RWPE2 (cell line): ENCODE data around the gene MIB2.

Experiments used
- ATAC-seq: fragments of 200-7000 bp; cut with Tn5 transposase; 3 replicates; pipeline ENCODE4 v1.9.1; 2021; ENCODE audit warnings: low read depth
- DNase-seq: peaks from one replicate; pipeline ENCODE4 v3.0.0-alpha.2; 2020; ENCODE audit warnings: low spot score
- H3K27ac ChIP-seq: fragments of 450-650 bp; 2 replicates; pipeline ENCODE4 v1.5.1; 2017; ENCODE audit warnings: mild to moderate bottlenecking; ENCODE audit not compliant: poor library complexity, severe bottlenecking
- H3K27me3 ChIP-seq: fragments of 250-450 bp; sonication (Bioruptor Pico); 2 replicates; pipeline ENCODE4 v1.5.1; 2021; ENCODE audit warnings: mild to moderate bottlenecking, moderate library complexity; ENCODE audit not compliant: insufficient read depth, poor library complexity, severe bottlenecking
- H3K36me3 ChIP-seq: fragments of 250-450 bp; sonication (Bioruptor Pico); 2 replicates; pipeline ENCODE4 v1.5.1; 2020; ENCODE audit warnings: low read depth, mild to moderate bottlenecking, moderate library complexity
- H3K4me1 ChIP-seq: fragments of 250-450 bp; sonication (Bioruptor Pico); 2 replicates; pipeline ENCODE4 v1.5.1; 2021; ENCODE audit warnings: mild to moderate bottlenecking, moderate library complexity; ENCODE audit not compliant: insufficient read depth, poor library complexity, severe bottlenecking
- H3K4me3 ChIP-seq: fragments of 250-450 bp; sonication (Bioruptor Pico); 2 replicates; pipeline ENCODE4 v1.5.1; 2021; ENCODE audit warnings: mild to moderate bottlenecking, moderate library complexity; ENCODE audit not compliant: severe bottlenecking
- H3K9me3 ChIP-seq: fragments of 250-450 bp; sonication (Bioruptor Pico); 2 replicates; pipeline ENCODE4 v1.5.1; 2021; ENCODE audit warnings: mild to moderate bottlenecking, moderate library complexity; ENCODE audit not compliant: severe bottlenecking
- CTCF ChIP-seq: fragments of 450-650 bp; IDR thresholded peaks from one replicate; pipeline ENCODE4 v1.5.1; 2017; ENCODE audit warnings: mild to moderate bottlenecking, moderate library complexity; ENCODE audit not compliant: poor library complexity, severe bottlenecking

The MIB2 gene

GRCh38 chr1:1622788-1623094 is 7.4 kb downstream of the MIB2 start:
- ATAC-seq (no peak), DNase-seq (no peak)
- no peaks in the 10 kb centered on the region for H3K4me1 ChIP-seq
- no peak overlapping the region for H3K4me3 ChIP-seq
- no peak overlapping the region for H3K27ac ChIP-seq
- no peaks in the 10 kb centered on the region for H3K27me3 ChIP-seq
- no peak for TF ChIP-seq CTCF
- H3K9me3 ChIP-seq = no peaks in the 10 kb centered on the region
- no peaks in the 10 kb centered on the region for H3K36me3 ChIP-seq

- DNase-seq (no peak), ATAC-seq (no peak)
- Histone ChIP-seq H3K36me3 (no peaks in the 10 kb centered on the region), H3K27ac (no peak overlapping the region), H3K9me3 (no peaks in the 10 kb centered on the region), H3K4me1 (no peaks in the 10 kb centered on the region), H3K4me3 (no peak overlapping the region), H3K27me3 (no peaks in the 10 kb centered on the region)
- TF ChIP-seq CTCF = no peak
Measured at GRCh38 chr1:1623181-1623630, 7.9 kb downstream of the MIB2 start.

- DNase-seq (peak; percentile 65), ATAC-seq (no peak)
- H3K4me3 ChIP-seq = no peak overlapping the region
- H3K36me3 ChIP-seq = no peaks in the 10 kb centered on the region
- TF ChIP-seq CTCF = no peak
- H3K27ac ChIP-seq = no peak overlapping the region
- H3K4me1 ChIP-seq = no peaks in the 10 kb centered on the region
- no peaks in the 10 kb centered on the region for H3K27me3 ChIP-seq
- H3K9me3 ChIP-seq = no peaks in the 10 kb centered on the region
Measured at GRCh38 chr1:1623631-1624442, 8.5 kb downstream of the MIB2 start.

- ATAC-seq = no peak
- H3K9me3 ChIP-seq = no peaks in the 10 kb centered on the region
- no peaks in the 10 kb centered on the region for H3K4me1 ChIP-seq
- H3K27ac ChIP-seq = no peak overlapping the region
- DNase-seq = peak; percentile 62
- no peaks in the 10 kb centered on the region for H3K36me3 ChIP-seq
- H3K27me3 ChIP-seq = no peaks in the 10 kb centered on the region
- H3K4me3 ChIP-seq = no peak overlapping the region
- no peak for TF ChIP-seq CTCF
Measured at GRCh38 chr1:1624443-1625403, 9.4 kb downstream of the MIB2 start.
